HG02981 (cell line): ENCODE results near the gene RASA2.

Source experiments
- ATAC-seq: cut with Tn5 transposase; IDR thresholded peaks from one replicate; pipeline ENCODE4 v1.9.1; 2021; ENCODE audit warnings: mild to moderate bottlenecking, moderate library complexity; ENCODE audit not compliant: unreplicated experiment

RASA2 gene

GRCh38 chr3:141642215-141642614 is 155.4 kb downstream of the RASA2 start:
- ATAC-seq, result no peak

GRCh38 chr3:141643391-141643790 is 156.6 kb downstream of the RASA2 start:
- no peak for ATAC-seq

GRCh38 chr3:141643796-141644195 is 157.0 kb downstream of the RASA2 start:
- no peak for ATAC-seq

- ATAC-seq, result peak; percentile 91
Observed at GRCh38 chr3:141644931-141645330, 158.1 kb downstream of the RASA2 start.

GRCh38 chr3:141646760-141647561 is 160.1 kb downstream of the RASA2 start:
- ATAC-seq, result no peak

- no peak for ATAC-seq
Observed at GRCh38 chr3:141647562-141647915, 160.7 kb downstream of the RASA2 start.

GRCh38 chr3:141648055-141648910 is 161.5 kb downstream of the RASA2 start:
- no peak for ATAC-seq

- no peak for ATAC-seq
Observed at GRCh38 chr3:141649871-141650270, 163.0 kb downstream of the RASA2 start.

- no peak for ATAC-seq
Observed at GRCh38 chr3:141650783-141651182, 164.0 kb downstream of the RASA2 start.

GRCh38 chr3:141651409-141651808 is 164.6 kb downstream of the RASA2 start:
- no peak for ATAC-seq

GRCh38 chr3:141652349-141652748 is 165.5 kb downstream of the RASA2 start:
- ATAC-seq, result no peak

GRCh38 chr3:141653847-141654246 is 167.0 kb downstream of the RASA2 start:
- no peak for ATAC-seq

GRCh38 chr3:141655801-141656200 is 169.0 kb downstream of the RASA2 start:
- no peak for ATAC-seq

- no peak for ATAC-seq
Observed at GRCh38 chr3:141656771-141657170, 169.9 kb downstream of the RASA2 start.

GRCh38 chr3:141657516-141657915 is 170.7 kb downstream of the RASA2 start:
- no peak for ATAC-seq

GRCh38 chr3:141659821-141660613 is 173.2 kb downstream of the RASA2 start:
- ATAC-seq, result no peak

GRCh38 chr3:141660614-141660947 is 173.8 kb downstream of the RASA2 start:
- no peak for ATAC-seq

GRCh38 chr3:141661229-141662196 is 174.7 kb downstream of the RASA2 start:
- ATAC-seq, result no peak

GRCh38 chr3:141663993-141664392 is 177.2 kb downstream of the RASA2 start:
- ATAC-seq, result no peak
